Left lung (tissue), 10 donors: ENCODE measurements around the gene CREB5. TPM values are rescaled to one million over a fixed set of nuclear protein-coding genes. Genes with fewer than 3 reads are reported as not detected.

Source experiments
- ATAC-seq: fragments of 200-7000 bp; cut with Tn5 transposase; one replicate; pipeline ENCODE4 v1.9.1; 2020; ENCODE audit warnings: moderate library complexity
- DNase-seq, 4 donors: peaks; one replicate each; pipeline ENCODE4 v3.0.0-alpha.2; 2013 to 2020
- H3K27ac ChIP-seq, 2 donors: fragments of 200-600 bp; sonication (generic) in 1 of 2; one replicate each; pipeline versions ENCODE4 v1.5.0 to v1.8.0; 2020 to 2021
- H3K27me3 ChIP-seq, 2 donors: fragments of 200-600 bp; sonication (generic) in 1 of 2; one replicate each; pipeline versions ENCODE4 v1.5.0 to v1.8.0; 2020 to 2021
- H3K36me3 ChIP-seq, 2 donors: fragments of 200-600 bp; sonication (generic) in 1 of 2; one replicate each; pipeline versions ENCODE4 v1.5.0 to v1.8.0; 2020 to 2021
- H3K4me1 ChIP-seq, 2 donors: fragments of 200-600 bp; one replicate each; pipeline ENCODE4 v1.8.0; 2021
- H3K4me3 ChIP-seq, 2 donors: fragments of 200-600 bp; sonication (generic) in 1 of 2; one replicate each; pipeline versions ENCODE4 v1.5.0 to v1.8.0; 2020 to 2021; ENCODE audit warnings: mild to moderate bottlenecking in 1 of 2
- H3K9me3 ChIP-seq, 2 donors: fragments of 200-600 bp; sonication (generic) in 1 of 2; one replicate each; pipeline versions ENCODE4 v1.5.0 to v1.8.0; 2020 to 2021
- CTCF ChIP-seq, 2 donors: fragments of 200-600 bp; sonication (generic) in 1 of 2; IDR thresholded peaks; one replicate each; pipeline versions ENCODE4 v1.5.0 to v1.8.0; 2021; ENCODE audit warnings: antibody characterized with exemption in 2 of 2
- intact Hi-C, 2 donors: fragments of 100-400 bp; cut with DNase I; formaldehyde crosslinking; loops; one replicate each; pipeline versions ENCODE4 v1.11.2 to v1.14.2; 2022
- polyA plus RNA-seq, 6 donors: library from polyadenylated mRNA; unstranded; fragments of 120-200 nt; gene quantifications; one replicate each; pipeline ENCODE4 v1.2.1, GENCODE V29; 2013; ENCODE audit not compliant: insufficient read length in 6 of 6
- total RNA-seq, 2 donors: library from RNA; stranded (reverse); fragmentation: NEBNext Ultra II Directional; extraction: Animal tissue kit (Norgen Biotek cat#: 25700); gene quantifications; one replicate each; pipeline ENCODE4 v1.2.1, GENCODE V29; 2021
- donor health status: DM: no; HTN: yes; CAD: no.
- donor health status: DM: no; HTN: no; CAD: no.

The CREB5 gene
- total and polyA plus RNA-seq, 8 donors: 6.6 to 19.9 (median 15.7) TPM

DNA sequence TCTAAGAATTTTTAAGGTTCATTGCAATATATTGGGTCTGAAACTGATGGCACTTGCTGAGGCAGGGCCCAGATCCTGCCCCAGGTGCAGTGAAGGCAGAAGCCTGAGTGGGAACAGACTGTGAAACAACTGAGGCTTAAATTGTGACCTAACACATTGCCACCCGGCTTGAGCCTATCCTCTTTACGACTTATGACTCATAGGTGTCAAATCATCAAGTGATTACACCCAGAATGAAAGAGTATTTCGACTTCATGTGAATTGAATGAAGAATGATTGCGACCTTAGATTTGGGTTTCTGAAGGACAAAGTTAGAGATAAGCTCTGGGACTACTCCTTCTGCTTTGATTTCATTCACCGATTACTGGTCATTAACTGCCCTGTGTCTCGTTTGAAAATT lies 200.9 kb downstream of the CREB5 start:
- no peak overlapping the region for H3K27ac ChIP-seq
- intact Hi-C loops: no loop called here
- DNase-seq: no peak
- no peak for ATAC-seq
- H3K4me3 ChIP-seq: no peak overlapping the region
- H3K9me3 ChIP-seq: no peaks in the 10 kb centered on the region
- H3K4me1 ChIP-seq: no peaks in the 10 kb centered on the region
- no peaks in the 10 kb centered on the region for H3K36me3 ChIP-seq
- H3K27me3 ChIP-seq: no peaks in the 10 kb centered on the region
- TF ChIP-seq CTCF (IDR thresholded peaks at IDR 0.05): no peak

DNA sequence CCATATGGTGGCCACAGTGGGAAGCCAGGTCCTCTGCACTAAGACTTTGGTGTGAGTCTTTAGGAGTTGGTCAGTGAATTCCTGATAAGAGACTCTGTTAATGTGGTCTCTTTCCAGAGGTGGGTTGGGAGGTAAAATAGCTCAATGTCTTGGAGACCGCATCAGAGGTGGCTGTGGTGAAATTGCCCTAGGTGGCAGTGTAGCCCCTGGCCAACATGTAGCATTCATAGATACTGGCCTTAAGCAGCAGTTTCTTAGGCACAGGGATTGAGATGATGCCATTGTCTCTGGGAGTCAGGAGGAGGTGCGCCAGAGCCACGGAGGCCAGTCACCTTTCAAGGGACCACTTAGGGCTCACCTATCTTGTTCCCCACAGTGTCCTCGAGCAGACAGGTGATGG lies 202.8 kb downstream of the CREB5 start:
- intact Hi-C loops: no loop called here
- no peak for TF ChIP-seq CTCF (IDR thresholded peaks at IDR 0.05)
- Histone ChIP-seq H3K4me1 (no peaks in the 10 kb centered on the region), H3K9me3 (no peaks in the 10 kb centered on the region), H3K27me3 (no peaks in the 10 kb centered on the region), H3K36me3 (no peaks in the 10 kb centered on the region), H3K4me3 (no peak overlapping the region), H3K27ac (no peak overlapping the region)
- ATAC-seq (no peak), DNase-seq (no peak)

DNA sequence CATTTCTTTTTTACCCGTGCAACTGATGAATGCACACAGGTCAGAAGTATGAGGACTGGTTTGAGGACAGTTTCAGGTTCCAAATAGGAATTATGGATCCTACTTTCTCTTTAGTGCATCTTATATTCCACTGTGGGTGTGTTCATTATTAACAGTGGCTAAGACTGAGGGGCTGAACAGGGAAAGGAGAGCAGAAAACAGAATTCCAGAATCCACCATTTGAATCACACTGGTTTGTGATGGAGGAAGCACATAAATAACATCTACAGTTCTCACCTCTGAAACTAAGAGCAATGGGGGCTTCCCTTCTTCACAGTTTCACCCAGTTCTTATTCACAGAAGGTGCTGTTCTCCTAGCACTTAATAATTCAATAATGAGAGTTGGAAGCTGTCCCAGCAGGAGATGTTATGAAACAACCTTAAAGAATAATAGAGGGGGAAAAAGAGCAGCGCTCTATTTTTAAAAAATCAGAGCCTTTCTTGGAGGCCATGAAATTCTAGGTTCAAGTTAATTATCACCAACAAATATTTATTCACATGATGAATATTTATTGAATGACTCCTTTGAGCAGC lies 205.1 kb downstream of the CREB5 start:
- H3K27me3 ChIP-seq: no peaks in the 10 kb centered on the region
- H3K4me1 ChIP-seq: no peaks in the 10 kb centered on the region
- H3K27ac ChIP-seq: no peak overlapping the region
- DNase-seq: no peak
- H3K9me3 ChIP-seq: no peaks in the 10 kb centered on the region
- no peaks in the 10 kb centered on the region for H3K36me3 ChIP-seq
- ATAC-seq: no peak
- no peak overlapping the region for H3K4me3 ChIP-seq
- intact Hi-C loops: no loop called here
- no peak for TF ChIP-seq CTCF (IDR thresholded peaks at IDR 0.05)

GRCh38 chr7:28618383-28618782 lies 206.1 kb downstream of the CREB5 start:
- no peak for ATAC-seq
- Histone ChIP-seq H3K27ac (no peak overlapping the region), H3K4me1 (no peaks in the 10 kb centered on the region), H3K36me3 (no peaks in the 10 kb centered on the region), H3K27me3 (no peaks in the 10 kb centered on the region), H3K4me3 (no peak overlapping the region), H3K9me3 (no peaks in the 10 kb centered on the region)
- DNase-seq: no peak
- TF ChIP-seq CTCF (IDR thresholded peaks at IDR 0.05): no peak
- intact Hi-C loops: no loop called here

GRCh38 chr7:28619256-28619655 lies 206.9 kb downstream of the CREB5 start:
- ATAC-seq (no peak), DNase-seq (no peak)
- intact Hi-C loops: no loop called here
- H3K4me1 ChIP-seq: no peaks in the 10 kb centered on the region
- no peak for TF ChIP-seq CTCF (IDR thresholded peaks at IDR 0.05)
- H3K27me3 ChIP-seq: no peaks in the 10 kb centered on the region
- no peak overlapping the region for H3K27ac ChIP-seq
- no peaks in the 10 kb centered on the region for H3K9me3 ChIP-seq
- no peak overlapping the region for H3K4me3 ChIP-seq
- no peaks in the 10 kb centered on the region for H3K36me3 ChIP-seq
